ENCODE measurements around the gene C2orf74. TPM values are rescaled to one million over a fixed set of nuclear protein-coding genes. Genes with fewer than 3 reads are reported as not detected.

Gene C2orf74
- 1 to 10 TPM in 1 of 2 donors, under 1 TPM in 1; 0.72 to 2.9 TPM for total RNA-seq

GRCh38 chr2:61161888-61162287 lies at the start of gene C2orf74:
TSS of gene C2orf74 (plus strand) at chr2:61162188. CDS start at chr2:61162515, 327 bp downstream.
- Histone ChIP-seq H3K27ac (no peak within 1 kb of the TSS), H3K4me3 (no peak within 1 kb of the TSS), H3K27me3 (no peaks in the 10 kb centered on the region), H3K4me1 (no peaks in the 10 kb centered on the region), H3K9ac (ENCODE audit: low read depth in 2 of 2, low read length in 2 of 2) (no peak within 1 kb of the TSS), H3K36me3 (no peaks in the 10 kb centered on the region), H3K9me3 (no peaks in the 10 kb centered on the region)
- DNase-seq: no peak
- intact Hi-C loops (cut with DNase I): no loop called here
- TF ChIP-seq CTCF (IDR thresholded peaks at IDR 0.05): no peak

- DNase-seq: no peak
- H3K36me3 ChIP-seq: no peaks in the 10 kb centered on the region
- H3K4me1 ChIP-seq: no peaks in the 10 kb centered on the region
- intact Hi-C loops (cut with DNase I): no loop called here
- H3K4me3 ChIP-seq: no peak overlapping the region
- H3K27ac ChIP-seq: no peak overlapping the region
- H3K9me3 ChIP-seq: no peaks in the 10 kb centered on the region
- TF ChIP-seq CTCF (IDR thresholded peaks at IDR 0.05): no peak
- no peaks in the 10 kb centered on the region for H3K27me3 ChIP-seq
- no peak overlapping the region for H3K9ac ChIP-seq (ENCODE audit: low read depth in 2 of 2, low read length in 2 of 2)
These were observed 47.8 kb upstream of the C2orf74 start for GRCh38 chr2:61114147-61114546.

GRCh38 chr2:61116302-61116701 lies 45.7 kb upstream of the C2orf74 start:
- intact Hi-C loops (cut with DNase I): no loop called here
- no peak for DNase-seq
- H3K9ac ChIP-seq (ENCODE audit: low read depth in 2 of 2, low read length in 2 of 2): no peak overlapping the region
- H3K27ac ChIP-seq: no peak overlapping the region
- no peaks in the 10 kb centered on the region for H3K4me1 ChIP-seq
- no peaks in the 10 kb centered on the region for H3K27me3 ChIP-seq
- H3K4me3 ChIP-seq: no peak overlapping the region
- no peak for TF ChIP-seq CTCF (IDR thresholded peaks at IDR 0.05)
- no peaks in the 10 kb centered on the region for H3K36me3 ChIP-seq
- H3K9me3 ChIP-seq: no peaks in the 10 kb centered on the region

- H3K36me3 ChIP-seq: no peaks in the 10 kb centered on the region
- no peak overlapping the region for H3K27ac ChIP-seq
- TF ChIP-seq CTCF (IDR thresholded peaks at IDR 0.05): no peak
- no peak overlapping the region for H3K4me3 ChIP-seq
- intact Hi-C loops (cut with DNase I): no loop called here
- H3K4me1 ChIP-seq: no peaks in the 10 kb centered on the region
- DNase-seq: no peak
- H3K9ac ChIP-seq (ENCODE audit: low read depth in 2 of 2, low read length in 2 of 2): no peak overlapping the region
- H3K9me3 ChIP-seq: no peaks in the 10 kb centered on the region
- no peaks in the 10 kb centered on the region for H3K27me3 ChIP-seq
These were observed 44.5 kb upstream of the C2orf74 start for GRCh38 chr2:61117534-61117933.

- DNase-seq: no peak
- Histone ChIP-seq H3K4me1 (no peaks in the 10 kb centered on the region), H3K9me3 (no peaks in the 10 kb centered on the region), H3K9ac (ENCODE audit: low read depth in 2 of 2, low read length in 2 of 2) (no peak overlapping the region), H3K27me3 (no peaks in the 10 kb centered on the region), H3K36me3 (no peaks in the 10 kb centered on the region), H3K4me3 (no peak overlapping the region), H3K27ac (no peak overlapping the region)
- no peak for TF ChIP-seq CTCF (IDR thresholded peaks at IDR 0.05)
- intact Hi-C loops (cut with DNase I): no loop called here
These were observed 36.8 kb upstream of the C2orf74 start for GRCh38 chr2:61125123-61125710.
